C4-2B (cell line): Measurements from ENCODE around the gene ARHGEF4.

Experiments
- ZFX ChIP-seq: fragments of 450-650 bp; IDR thresholded peaks from 2 replicates; pipeline ENCODE4 v1.6.1; 2017
- TF ChIP-seq, protein P1 (sequence below): fragments of 450-650 bp; conservative IDR thresholded peaks from 2 replicates; pipeline ENCODE4 v1.5.1; 2017; ENCODE audit warnings: mild to moderate bottlenecking

DNA sequence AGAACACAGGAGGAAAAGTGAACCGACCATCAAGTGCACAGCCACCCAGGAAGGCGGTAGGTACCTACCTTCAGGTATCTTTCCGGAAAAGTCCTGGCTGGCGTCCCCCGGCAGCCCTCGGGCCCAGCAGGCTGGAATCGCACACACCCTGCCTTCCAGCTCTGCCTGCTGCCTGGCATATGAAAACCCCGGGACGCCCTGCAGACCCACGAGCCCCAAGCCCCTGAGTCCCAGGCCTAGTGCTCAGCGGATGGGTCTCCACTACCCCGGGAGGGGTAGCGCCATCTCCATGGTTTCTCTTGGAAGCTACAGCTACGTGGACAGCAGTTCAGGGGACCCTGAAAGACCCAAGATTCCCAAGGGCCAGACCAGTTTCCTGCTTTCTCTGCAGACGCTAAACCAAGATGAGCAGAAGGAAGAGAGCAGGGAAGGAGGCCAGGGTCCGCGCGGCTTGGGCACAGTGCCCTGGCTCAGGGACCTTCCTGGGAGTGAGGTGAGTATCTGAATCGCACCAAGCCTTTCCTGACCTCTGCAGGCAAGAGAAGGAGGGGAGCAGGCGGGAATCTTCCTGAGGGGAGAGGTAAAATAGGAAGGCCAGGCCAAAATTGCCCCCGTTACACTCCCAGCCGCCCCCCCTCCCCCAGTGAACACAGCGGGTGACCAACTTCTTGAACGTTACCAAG is 80.4 kb downstream of the ARHGEF4 start:
- TF ChIP-seq, protein P1, sequence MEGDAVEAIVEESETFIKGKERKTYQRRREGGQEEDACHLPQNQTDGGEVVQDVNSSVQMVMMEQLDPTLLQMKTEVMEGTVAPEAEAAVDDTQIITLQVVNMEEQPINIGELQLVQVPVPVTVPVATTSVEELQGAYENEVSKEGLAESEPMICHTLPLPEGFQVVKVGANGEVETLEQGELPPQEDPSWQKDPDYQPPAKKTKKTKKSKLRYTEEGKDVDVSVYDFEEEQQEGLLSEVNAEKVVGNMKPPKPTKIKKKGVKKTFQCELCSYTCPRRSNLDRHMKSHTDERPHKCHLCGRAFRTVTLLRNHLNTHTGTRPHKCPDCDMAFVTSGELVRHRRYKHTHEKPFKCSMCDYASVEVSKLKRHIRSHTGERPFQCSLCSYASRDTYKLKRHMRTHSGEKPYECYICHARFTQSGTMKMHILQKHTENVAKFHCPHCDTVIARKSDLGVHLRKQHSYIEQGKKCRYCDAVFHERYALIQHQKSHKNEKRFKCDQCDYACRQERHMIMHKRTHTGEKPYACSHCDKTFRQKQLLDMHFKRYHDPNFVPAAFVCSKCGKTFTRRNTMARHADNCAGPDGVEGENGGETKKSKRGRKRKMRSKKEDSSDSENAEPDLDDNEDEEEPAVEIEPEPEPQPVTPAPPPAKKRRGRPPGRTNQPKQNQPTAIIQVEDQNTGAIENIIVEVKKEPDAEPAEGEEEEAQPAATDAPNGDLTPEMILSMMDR, result no peak
- TF ChIP-seq ZFX, result no peak
